Nephron progenitor cell (in vitro differentiated cells): Measurements from ENCODE around the gene ZFR.

Experiments used
- DNase-seq: peaks from one replicate; pipeline ENCODE4 v3.0.0; 2021
- H3K27ac Mint-ChIP-seq: 2 replicates; pipeline ENCODE4 v1.8.0; 2021; ENCODE audit warnings: mild to moderate bottlenecking, moderate library complexity, mixed read lengths
- H3K27me3 Mint-ChIP-seq: 2 replicates; pipeline ENCODE4 v1.8.0; 2021; ENCODE audit warnings: mild to moderate bottlenecking, low read depth, mixed read lengths; ENCODE audit not compliant: poor library complexity
- H3K36me3 Mint-ChIP-seq: 2 replicates; pipeline ENCODE4 v1.8.0; 2021; ENCODE audit warnings: low read depth, mixed read lengths
- H3K4me1 Mint-ChIP-seq: 2 replicates; pipeline ENCODE4 v1.8.0; 2021; ENCODE audit warnings: mixed read lengths
- H3K4me3 Mint-ChIP-seq: 2 replicates; pipeline ENCODE4 v1.8.0; 2021; ENCODE audit warnings: mild to moderate bottlenecking, moderate library complexity, mixed read lengths
- H3K9me3 Mint-ChIP-seq: 2 replicates; pipeline ENCODE4 v1.8.0; 2021; ENCODE audit warnings: mild to moderate bottlenecking, moderate library complexity, mixed read lengths
- CTCF ChIP-seq: fragments of 200-600 bp; sonication (generic); IDR thresholded peaks from 2 replicates; pipeline ENCODE4 v1.5.0; 2021; ENCODE audit warnings: antibody characterized with exemption

ZFR gene

GRCh38 chr5:32308946-32309345 lies 135.6 kb downstream of the ZFR start:
- H3K4me1 Mint-ChIP-seq: peaks cover 16% of the 10 kb centered on the region
- peaks cover 4% of the 10 kb centered on the region for H3K9me3 Mint-ChIP-seq
- DNase-seq: no peak
- H3K4me3 Mint-ChIP-seq: no peak overlapping the region
- H3K27me3 Mint-ChIP-seq: peaks cover 9% of the 10 kb centered on the region
- no peak overlapping the region for H3K27ac Mint-ChIP-seq
- peaks cover 28% of the 10 kb centered on the region for H3K36me3 Mint-ChIP-seq
- TF ChIP-seq CTCF: no peak

- Mint-ChIP-seq H3K36me3 (peaks cover 28% of the 10 kb centered on the region), H3K27me3 (peaks cover 5% of the 10 kb centered on the region), H3K27ac (no peak overlapping the region), H3K9me3 (peaks cover 4% of the 10 kb centered on the region), H3K4me3 (no peak overlapping the region), H3K4me1 (peaks cover 16% of the 10 kb centered on the region)
- no peak for TF ChIP-seq CTCF
- DNase-seq: no peak
These were observed 136.8 kb downstream of the ZFR start for GRCh38 chr5:32307769-32308194.

- H3K4me3 Mint-ChIP-seq: no peak overlapping the region
- no peak for TF ChIP-seq CTCF
- DNase-seq: no peak
- no peaks in the 10 kb centered on the region for H3K27me3 Mint-ChIP-seq
- peaks cover 15% of the 10 kb centered on the region for H3K4me1 Mint-ChIP-seq
- peaks cover 4% of the 10 kb centered on the region for H3K9me3 Mint-ChIP-seq
- no peak overlapping the region for H3K27ac Mint-ChIP-seq
- H3K36me3 Mint-ChIP-seq: peaks cover 16% of the 10 kb centered on the region
These were observed 139.9 kb downstream of the ZFR start for GRCh38 chr5:32304622-32305021.
